Left ventricle myocardium inferior (tissue), 1 donor: Measurements from ENCODE around the gene UBE2E2. TPM values are rescaled to one million over a fixed set of nuclear protein-coding genes. Genes with fewer than 3 reads are reported as not detected.

Source experiments
- DNase-seq: peaks from one replicate; pipeline ENCODE4 v3.0.0-alpha.2; 2020
- H3K27ac ChIP-seq: fragments of 200-600 bp; replicated peaks from 2 replicates; pipeline ENCODE4 v1.8.0; 2021
- H3K27me3 ChIP-seq: fragments of 200-600 bp; 2 replicates; pipeline ENCODE4 v1.8.0; 2021; ENCODE audit warnings: low read depth
- H3K36me3 ChIP-seq: fragments of 200-600 bp; 2 replicates; pipeline ENCODE4 v1.8.0; 2021
- H3K4me1 ChIP-seq: fragments of 200-600 bp; 2 replicates; pipeline ENCODE4 v1.8.0; 2021
- H3K4me3 ChIP-seq: fragments of 200-600 bp; 2 replicates; pipeline ENCODE4 v1.8.0; 2021; ENCODE audit warnings: mild to moderate bottlenecking, moderate library complexity
- H3K9me3 ChIP-seq: fragments of 200-600 bp; replicated peaks from 2 replicates; pipeline ENCODE4 v1.8.0; 2021
- CTCF ChIP-seq: fragments of 200-600 bp; IDR thresholded peaks from 2 replicates; pipeline ENCODE4 v1.8.0; 2021; ENCODE audit warnings: antibody characterized with exemption, mild to moderate bottlenecking, borderline replicate concordance
- intact Hi-C: fragments of 100-400 bp; cut with micrococcal nuclease; formaldehyde crosslinking; loops from one replicate; pipeline ENCODE4 v1.11.0; 2022
- total RNA-seq: library from RNA; stranded (reverse); fragmentation: NEBNext Ultra II Directional; extraction: Animal tissue kit (Norgen Biotek cat#: 25700); gene quantifications from one replicate; pipeline ENCODE4 v1.2.1, GENCODE V29; 2021
- donor health status: DM: no; HTN: yes; CAD: no; lungs with severe emphysema.

Gene UBE2E2
- total RNA-seq, 1 donor from 2014 or later: 47.2 TPM

GRCh38 chr3:23406601-23407000, 203.5 kb downstream of the UBE2E2 start:
- Histone ChIP-seq H3K27ac (no peak overlapping the region), H3K27me3 (no peaks in the 10 kb centered on the region), H3K4me1 (peaks cover 28% of the 10 kb centered on the region), H3K9me3 (no peaks in the 10 kb centered on the region), H3K36me3 (no peaks in the 10 kb centered on the region), H3K4me3 (no peak overlapping the region)
- no peak for TF ChIP-seq CTCF
- intact Hi-C loops: no loop called here
- DNase-seq: no peak

- intact Hi-C loops: no loop called here
- Histone ChIP-seq H3K4me3 (no peak overlapping the region), H3K36me3 (no peaks in the 10 kb centered on the region)
Measured at GRCh38 chr3:23418026-23418425, 214.9 kb downstream of the UBE2E2 start.

GRCh38 chr3:23421811-23422516, 218.8 kb downstream of the UBE2E2 start:
- Histone ChIP-seq H3K9me3 (peaks cover 9% of the 10 kb centered on the region), H3K36me3 (no peaks in the 10 kb centered on the region), H3K27me3 (no peaks in the 10 kb centered on the region), H3K4me3 (no peak overlapping the region), H3K27ac (no peak overlapping the region), H3K4me1 (peaks cover 25% of the 10 kb centered on the region)
- intact Hi-C loops: no loop called here
- no peak for DNase-seq
- no peak for TF ChIP-seq CTCF

More at GRCh38 chr3:23418026-23418425, 214.9 kb downstream of the UBE2E2 start:
- Histone ChIP-seq H3K27ac (no peak overlapping the region), H3K27me3 (no peaks in the 10 kb centered on the region), H3K9me3 (no peaks in the 10 kb centered on the region), H3K4me1 (peaks cover 15% of the 10 kb centered on the region)
- no peak for TF ChIP-seq CTCF
- DNase-seq: no peak

DNA sequence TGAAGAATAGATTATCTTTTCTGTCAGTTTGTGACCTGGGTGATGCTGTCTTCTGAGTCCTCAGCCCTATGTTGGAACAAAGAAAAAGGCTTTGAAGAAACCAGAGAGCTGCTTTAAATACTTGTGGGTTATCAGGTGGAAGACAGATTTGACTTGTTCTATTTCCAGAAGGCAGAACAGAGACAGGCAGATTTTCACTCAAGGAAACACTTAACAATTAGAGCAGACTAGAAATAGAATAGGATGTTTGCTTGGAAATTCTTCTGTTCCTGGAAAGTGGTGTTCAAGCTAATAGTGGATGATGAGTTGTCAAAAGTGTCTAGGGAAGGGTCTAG, 219.4 kb downstream of the UBE2E2 start:
- peaks cover 25% of the 10 kb centered on the region for H3K4me1 ChIP-seq
- H3K36me3 ChIP-seq: no peaks in the 10 kb centered on the region
- DNase-seq: no peak
- no peaks in the 10 kb centered on the region for H3K27me3 ChIP-seq
- H3K27ac ChIP-seq: no peak overlapping the region
- peaks cover 14% of the 10 kb centered on the region for H3K9me3 ChIP-seq
- no peak for TF ChIP-seq CTCF
- intact Hi-C loops: no loop called here
- H3K4me3 ChIP-seq: no peak overlapping the region

GRCh38 chr3:23425410-23425809, 222.3 kb downstream of the UBE2E2 start:
- Histone ChIP-seq H3K4me3 (no peak overlapping the region), H3K27me3 (no peaks in the 10 kb centered on the region), H3K4me1 (peaks cover 25% of the 10 kb centered on the region), H3K27ac (no peak overlapping the region), H3K9me3 (peaks cover 17% of the 10 kb centered on the region), H3K36me3 (no peaks in the 10 kb centered on the region)
- TF ChIP-seq CTCF: no peak
- intact Hi-C loops: no loop called here
- no peak for DNase-seq
